DOHH2 (cell line): ENCODE measurements around the gene ZNF575.

Experiments used
- H3F3A ChIP-seq: fragments of 200-600 bp; sonication (generic), shearing (Covaris generic); 2 replicates; pipeline ENCODE4 v1.6.0; 2016; ENCODE audit warnings: antibody characterized with exemption, mild to moderate bottlenecking; ENCODE audit not compliant: control insufficient read depth, insufficient read depth
- H3K27ac ChIP-seq: fragments of 200-600 bp; sonication (generic); 2 replicates; pipeline ENCODE4 v1.5.1; 2014; ENCODE audit warnings: low read depth, mild to moderate bottlenecking, low read length, moderate library complexity
- H3K27me3 ChIP-seq: fragments of 200-600 bp; sonication (generic); 2 replicates; pipeline ENCODE4 v1.6.1; 2014; ENCODE audit warnings: mild to moderate bottlenecking, low read length, mixed read lengths; ENCODE audit not compliant: control insufficient read depth
- H3K36me3 ChIP-seq: fragments of 200-600 bp; sonication (generic); 2 replicates; pipeline ENCODE4 v1.6.1; 2014; ENCODE audit warnings: mild to moderate bottlenecking, low read length, moderate library complexity, mixed read lengths; ENCODE audit not compliant: control insufficient read depth
- H3K4me1 ChIP-seq: fragments of 200-600 bp; sonication (generic); 2 replicates; pipeline ENCODE4 v1.6.1; 2014; ENCODE audit warnings: mild to moderate bottlenecking, low read length, mixed read lengths; ENCODE audit not compliant: control insufficient read depth
- H3K4me2 ChIP-seq: fragments of 200-600 bp; sonication (generic); 2 replicates; pipeline ENCODE4 v1.6.0; 2014; ENCODE audit warnings: mild to moderate bottlenecking, low read length, moderate library complexity
- H3K4me3 ChIP-seq: fragments of 200-600 bp; sonication (generic); 2 replicates; pipeline ENCODE4 v1.5.1; 2014; ENCODE audit warnings: mild to moderate bottlenecking, low read length, mixed read lengths
- H3K79me2 ChIP-seq: fragments of 200-600 bp; sonication (generic); 2 replicates; pipeline ENCODE4 v1.6.1; 2014; ENCODE audit warnings: mild to moderate bottlenecking, low read length, mixed read lengths; ENCODE audit not compliant: control insufficient read depth
- H3K9me2 ChIP-seq: fragments of 200-600 bp; sonication (generic); replicated peaks from 2 replicates; pipeline ENCODE4 v1.6.1; 2014; ENCODE audit warnings: mild to moderate bottlenecking, low read length, mixed read lengths; ENCODE audit not compliant: control insufficient read depth
- H3K9me3 ChIP-seq: fragments of 200-600 bp; sonication (generic); 2 replicates; pipeline ENCODE4 v1.6.1; 2014; ENCODE audit warnings: antibody characterized with exemption, low read length, mixed read lengths; ENCODE audit not compliant: control insufficient read depth, insufficient read depth
- H4K20me1 ChIP-seq: fragments of 200-600 bp; sonication (generic); 2 replicates; pipeline ENCODE4 v1.6.0; 2014; ENCODE audit warnings: low read depth, mild to moderate bottlenecking, antibody characterized with exemption, low read length, moderate library complexity; ENCODE audit not compliant: control insufficient read depth, insufficient read depth
- EZH2phosphoT487 ChIP-seq: fragments of 200-600 bp; sonication (generic); IDR thresholded peaks from 2 replicates; pipeline ENCODE4 v1.6.1; 2017; ENCODE audit warnings: borderline replicate concordance, mild to moderate bottlenecking, antibody characterized with exemption, low read length, moderate library complexity, mixed read lengths
- TF ChIP-seq, protein P1 (sequence below): fragments of 200-600 bp; sonication (generic); IDR thresholded peaks from one replicate; pipeline ENCODE4 v1.5.1; 2014; ENCODE audit warnings: antibody characterized with exemption, mild to moderate bottlenecking, low read depth, low read length; ENCODE audit not compliant: poor library complexity, severe bottlenecking

ZNF575 gene

GRCh38 chr19:43553656-43554055 is 20.7 kb downstream of the ZNF575 start:
- Histone ChIP-seq H3K9me3 (no peaks in the 10 kb centered on the region), H3K4me3 (no peak overlapping the region), H3K4me2 (no peak overlapping the region), H4K20me1 (no peaks in the 10 kb centered on the region), H3K27me3 (no peaks in the 10 kb centered on the region), H3K9me2 (no peaks in the 10 kb centered on the region), H3K36me3 (peaks cover 43% of the 10 kb centered on the region), H3F3A (no peaks in the 10 kb centered on the region), H3K4me1 (no peaks in the 10 kb centered on the region), H3K27ac (no peak overlapping the region), H3K79me2 (no peaks in the 10 kb centered on the region)
- no peak for TF ChIP-seq EZH2phosphoT487
- TF ChIP-seq, protein P1, sequence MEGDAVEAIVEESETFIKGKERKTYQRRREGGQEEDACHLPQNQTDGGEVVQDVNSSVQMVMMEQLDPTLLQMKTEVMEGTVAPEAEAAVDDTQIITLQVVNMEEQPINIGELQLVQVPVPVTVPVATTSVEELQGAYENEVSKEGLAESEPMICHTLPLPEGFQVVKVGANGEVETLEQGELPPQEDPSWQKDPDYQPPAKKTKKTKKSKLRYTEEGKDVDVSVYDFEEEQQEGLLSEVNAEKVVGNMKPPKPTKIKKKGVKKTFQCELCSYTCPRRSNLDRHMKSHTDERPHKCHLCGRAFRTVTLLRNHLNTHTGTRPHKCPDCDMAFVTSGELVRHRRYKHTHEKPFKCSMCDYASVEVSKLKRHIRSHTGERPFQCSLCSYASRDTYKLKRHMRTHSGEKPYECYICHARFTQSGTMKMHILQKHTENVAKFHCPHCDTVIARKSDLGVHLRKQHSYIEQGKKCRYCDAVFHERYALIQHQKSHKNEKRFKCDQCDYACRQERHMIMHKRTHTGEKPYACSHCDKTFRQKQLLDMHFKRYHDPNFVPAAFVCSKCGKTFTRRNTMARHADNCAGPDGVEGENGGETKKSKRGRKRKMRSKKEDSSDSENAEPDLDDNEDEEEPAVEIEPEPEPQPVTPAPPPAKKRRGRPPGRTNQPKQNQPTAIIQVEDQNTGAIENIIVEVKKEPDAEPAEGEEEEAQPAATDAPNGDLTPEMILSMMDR: no peak

GRCh38 chr19:43554317-43554895 is 21.4 kb downstream of the ZNF575 start:
- Histone ChIP-seq H3K4me3 (no peak overlapping the region), H3K9me3 (no peaks in the 10 kb centered on the region), H3K4me1 (no peaks in the 10 kb centered on the region), H3K36me3 (peaks cover 40% of the 10 kb centered on the region), H3F3A (no peaks in the 10 kb centered on the region), H3K9me2 (no peaks in the 10 kb centered on the region), H4K20me1 (no peaks in the 10 kb centered on the region), H3K27me3 (no peaks in the 10 kb centered on the region), H3K4me2 (no peak overlapping the region), H3K79me2 (no peaks in the 10 kb centered on the region), H3K27ac (no peak overlapping the region)
- TF ChIP-seq, protein P1: no peak
- TF ChIP-seq EZH2phosphoT487: no peak

DNA sequence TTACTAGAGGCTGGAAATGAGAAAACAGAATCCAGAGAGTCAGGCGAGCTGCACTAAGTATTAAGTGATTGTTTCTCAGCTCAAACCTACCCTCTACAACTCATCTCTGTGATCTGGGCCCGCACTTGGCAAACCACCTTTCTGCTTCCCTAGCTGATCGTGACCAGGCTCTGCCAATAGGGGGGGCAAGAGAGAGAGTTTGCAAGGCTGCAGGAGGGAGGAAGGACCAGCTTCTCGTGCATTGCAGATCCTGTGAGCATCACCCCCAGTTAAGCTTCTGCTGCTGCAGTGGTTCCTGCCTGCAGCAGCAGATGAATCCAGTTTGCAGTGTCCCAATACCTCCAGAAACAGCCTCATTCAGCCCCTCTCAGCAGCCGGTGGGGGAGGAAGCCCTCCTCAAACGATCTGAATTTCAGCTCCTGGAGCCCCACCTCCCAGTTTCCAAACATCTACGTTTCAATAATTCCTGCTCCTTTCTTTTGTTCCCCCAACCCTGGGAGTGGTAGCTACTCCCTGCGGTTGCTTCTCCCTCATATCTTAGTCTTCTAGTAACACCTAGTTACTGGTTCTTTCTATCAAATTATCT is 22.3 kb downstream of the ZNF575 start:
- H3K9me2 ChIP-seq: no peaks in the 10 kb centered on the region
- no peak overlapping the region for H3K4me2 ChIP-seq
- no peaks in the 10 kb centered on the region for H3K4me1 ChIP-seq
- TF ChIP-seq, protein P1: peak; percentile 83
- no peak for TF ChIP-seq EZH2phosphoT487
- H3K4me3 ChIP-seq: no peak overlapping the region
- H3K36me3 ChIP-seq: peaks cover 40% of the 10 kb centered on the region
- no peak overlapping the region for H3K27ac ChIP-seq
- no peaks in the 10 kb centered on the region for H4K20me1 ChIP-seq
- H3K27me3 ChIP-seq: no peaks in the 10 kb centered on the region
- H3K9me3 ChIP-seq: no peaks in the 10 kb centered on the region
- no peaks in the 10 kb centered on the region for H3F3A ChIP-seq
- H3K79me2 ChIP-seq: no peaks in the 10 kb centered on the region
